Gastrocnemius medialis (tissue), 4 donors: ENCODE data around the gene COL25A1. TPM values are rescaled to one million over a fixed set of nuclear protein-coding genes. Genes with fewer than 3 reads are reported as not detected.

Experiments
- ATAC-seq, 2 donors: fragments of 150-250 bp; one replicate each; pipeline ENCODE4 v1.9.1; 2016
- DNase-seq, 2 donors: peaks; one replicate each; pipeline ENCODE4 v3.0.0-alpha.2; 2019
- H3K27ac ChIP-seq, 4 donors: fragments of 200-600 bp; sonication (generic); 1 replicate in 1 of 4; 2 replicates in 3 of 4; pipeline ENCODE4 v1.5.1; 2016 to 2018; ENCODE audit warnings: mild to moderate bottlenecking in 2 of 4, moderate library complexity in 1 of 4
- H3K27me3 ChIP-seq, 3 donors: fragments of 200-600 bp; sonication (generic) in 2 of 3; 1 replicate in 1 of 3; 2 replicates in 2 of 3; pipeline versions ENCODE4 v1.5.1 to v1.6.0; 2016 to 2019; ENCODE audit warnings: mild to moderate bottlenecking in 1 of 3, moderate library complexity in 1 of 3
- H3K36me3 ChIP-seq, 2 donors: fragments of 200-600 bp; sonication (generic) in 1 of 2; one replicate each; pipeline ENCODE4 v1.5.1; 2017 to 2018
- H3K4me1 ChIP-seq, 2 donors: fragments of 200-600 bp; sonication (generic) in 1 of 2; one replicate each; pipeline ENCODE4 v1.5.1; 2016 to 2017; ENCODE audit warnings: mild to moderate bottlenecking in 2 of 2
- H3K4me3 ChIP-seq, 4 donors: fragments of 200-600 bp; sonication (generic) in 3 of 4; 1 replicate in 1 of 4; 2 replicates in 3 of 4; pipeline ENCODE4 v1.5.1; 2016 to 2019; ENCODE audit warnings: mild to moderate bottlenecking in 2 of 4
- H3K9me3 ChIP-seq, 3 donors: fragments of 200-600 bp; sonication (generic) in 2 of 3; 1 replicate in 1 of 3; 2 replicates in 2 of 3; pipeline ENCODE4 v1.5.1; 2016 to 2019
- POLR2A ChIP-seq, 2 donors: fragments of 450-650 bp; IDR thresholded peaks; one replicate each; pipeline ENCODE4 v1.6.1; 2017; ENCODE audit warnings: antibody characterized with exemption in 2 of 2, mild to moderate bottlenecking in 2 of 2, moderate library complexity in 2 of 2
- in situ Hi-C, 4 donors: fragments of 200-750 bp; cut with MboI; loops; one replicate each; pipeline versions ENCODE4 v1.15.0 to v1.8.0; 2017; ENCODE audit warnings: low sequenced_read_pairs in 4 of 4
- intact Hi-C: fragments of 100-400 bp; cut with DNase I; formaldehyde crosslinking; loops from one replicate; pipeline ENCODE4 v1.15.1; 2023; ENCODE audit warnings: low total_unique reads
- total RNA-seq, 4 donors: library from RNA; depleted of rRNA; stranded (reverse); fragments of >200 nt; gene quantifications; one replicate each; pipeline versions ENCODE4 v1.1.0 to v1.2.3, GENCODE V29; 2016
- TF ChIP-seq, protein P1 (sequence below), 5 experiments: fragments of 450-650 bp in 3 of 5; fragments of 200-600 bp in 2 of 5; sonication (generic) in 2 of 5; IDR thresholded peaks in 4 of 5; conservative IDR thresholded peaks in 1 of 5; 1 replicate in 4 of 5; 2 replicates in 1 of 5; pipeline ENCODE4 v1.5.1; 2016 to 2019; ENCODE audit warnings: antibody characterized with exemption in 5 of 5, mild to moderate bottlenecking in 3 of 5, moderate library complexity in 3 of 5

The COL25A1 gene
- total RNA-seq, 4 donors from 2014 or later, result 0.27 to 2.0 (median 0.85) TPM; not detected in 1

DNA sequence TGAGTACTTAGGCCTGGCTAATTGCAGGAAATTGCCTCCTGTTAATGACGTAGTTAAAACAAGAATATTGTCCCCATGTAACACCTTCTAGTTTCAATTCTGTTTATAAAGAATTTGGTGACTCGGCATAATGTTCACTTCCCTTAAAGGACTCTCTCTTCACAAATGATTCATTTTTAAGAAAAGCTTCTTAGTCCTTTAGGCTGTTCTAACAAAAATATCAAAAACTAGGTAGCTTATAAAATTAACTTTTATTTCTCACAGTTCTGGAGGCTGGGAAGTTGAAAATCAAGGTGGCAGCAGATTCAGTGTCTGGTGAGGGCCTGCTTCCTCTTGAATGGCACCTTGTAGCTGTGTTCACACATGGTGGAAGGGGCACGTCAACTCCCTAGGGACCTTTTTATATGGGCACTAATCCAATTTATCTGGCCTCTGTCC, 23.8 kb downstream of the COL25A1 start:
- no peaks in the 10 kb centered on the region for H3K36me3 ChIP-seq
- H3K9me3 ChIP-seq, result no peaks in the 10 kb centered on the region
- H3K27ac ChIP-seq, result no peak overlapping the region
- intact Hi-C loops (no loop called here), in situ Hi-C loops (no loop called here)
- no peak overlapping the region for H3K4me3 ChIP-seq
- TF ChIP-seq POLR2A (IDR thresholded peaks at IDR 0.05), result no peak
- TF ChIP-seq, protein P1, sequence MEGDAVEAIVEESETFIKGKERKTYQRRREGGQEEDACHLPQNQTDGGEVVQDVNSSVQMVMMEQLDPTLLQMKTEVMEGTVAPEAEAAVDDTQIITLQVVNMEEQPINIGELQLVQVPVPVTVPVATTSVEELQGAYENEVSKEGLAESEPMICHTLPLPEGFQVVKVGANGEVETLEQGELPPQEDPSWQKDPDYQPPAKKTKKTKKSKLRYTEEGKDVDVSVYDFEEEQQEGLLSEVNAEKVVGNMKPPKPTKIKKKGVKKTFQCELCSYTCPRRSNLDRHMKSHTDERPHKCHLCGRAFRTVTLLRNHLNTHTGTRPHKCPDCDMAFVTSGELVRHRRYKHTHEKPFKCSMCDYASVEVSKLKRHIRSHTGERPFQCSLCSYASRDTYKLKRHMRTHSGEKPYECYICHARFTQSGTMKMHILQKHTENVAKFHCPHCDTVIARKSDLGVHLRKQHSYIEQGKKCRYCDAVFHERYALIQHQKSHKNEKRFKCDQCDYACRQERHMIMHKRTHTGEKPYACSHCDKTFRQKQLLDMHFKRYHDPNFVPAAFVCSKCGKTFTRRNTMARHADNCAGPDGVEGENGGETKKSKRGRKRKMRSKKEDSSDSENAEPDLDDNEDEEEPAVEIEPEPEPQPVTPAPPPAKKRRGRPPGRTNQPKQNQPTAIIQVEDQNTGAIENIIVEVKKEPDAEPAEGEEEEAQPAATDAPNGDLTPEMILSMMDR (IDR thresholded peaks at IDR 0.05 in 4 of 5, conservative IDR thresholded peaks at IDR 0.05 in 1 of 5), result no peak
- no peak for DNase-seq
- H3K27me3 ChIP-seq, result no peaks in the 10 kb centered on the region
- no peaks in the 10 kb centered on the region for H3K4me1 ChIP-seq
- ATAC-seq, result no peak

DNA sequence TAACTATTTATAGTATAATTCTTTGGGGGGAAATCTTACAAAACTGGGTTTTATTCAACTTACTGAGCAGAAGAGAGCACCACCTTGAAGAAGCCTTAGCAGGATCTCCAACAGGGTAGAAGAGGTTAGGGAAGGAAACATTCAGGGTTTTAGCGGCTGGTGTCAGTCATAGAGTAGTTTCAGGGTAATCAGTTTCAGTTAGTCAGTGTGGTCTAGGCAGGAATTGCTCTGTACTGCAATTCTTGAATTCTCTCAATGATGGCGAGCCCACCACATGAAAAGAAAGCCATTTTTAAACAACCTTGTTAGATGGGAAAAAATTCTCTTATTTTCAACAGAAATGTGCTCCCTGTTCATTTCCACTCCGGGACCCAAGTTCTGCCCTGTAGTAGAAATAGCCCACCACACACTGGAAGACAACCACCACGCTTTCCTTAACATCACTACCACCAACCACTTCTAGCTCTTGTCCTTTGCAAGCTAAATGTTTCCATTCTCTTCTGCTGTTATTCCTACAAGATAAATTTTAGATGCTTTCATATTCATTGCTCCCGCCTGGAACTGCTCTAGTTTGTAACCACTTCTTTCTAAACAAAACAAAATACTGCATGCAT, 25.9 kb downstream of the COL25A1 start:
- H3K4me3 ChIP-seq, result no peak overlapping the region
- ATAC-seq (no peak), DNase-seq (no peak)
- in situ Hi-C loops, result no loop called here
- intact Hi-C loops, result no loop called here
- no peaks in the 10 kb centered on the region for H3K9me3 ChIP-seq
- no peaks in the 10 kb centered on the region for H3K27me3 ChIP-seq
- no peaks in the 10 kb centered on the region for H3K36me3 ChIP-seq
- no peaks in the 10 kb centered on the region for H3K4me1 ChIP-seq
- no peak overlapping the region for H3K27ac ChIP-seq
- TF ChIP-seq, protein P1 (IDR thresholded peaks at IDR 0.05 in 4 of 5, conservative IDR thresholded peaks at IDR 0.05 in 1 of 5), result no peak
- no peak for TF ChIP-seq POLR2A (IDR thresholded peaks at IDR 0.05)

DNA sequence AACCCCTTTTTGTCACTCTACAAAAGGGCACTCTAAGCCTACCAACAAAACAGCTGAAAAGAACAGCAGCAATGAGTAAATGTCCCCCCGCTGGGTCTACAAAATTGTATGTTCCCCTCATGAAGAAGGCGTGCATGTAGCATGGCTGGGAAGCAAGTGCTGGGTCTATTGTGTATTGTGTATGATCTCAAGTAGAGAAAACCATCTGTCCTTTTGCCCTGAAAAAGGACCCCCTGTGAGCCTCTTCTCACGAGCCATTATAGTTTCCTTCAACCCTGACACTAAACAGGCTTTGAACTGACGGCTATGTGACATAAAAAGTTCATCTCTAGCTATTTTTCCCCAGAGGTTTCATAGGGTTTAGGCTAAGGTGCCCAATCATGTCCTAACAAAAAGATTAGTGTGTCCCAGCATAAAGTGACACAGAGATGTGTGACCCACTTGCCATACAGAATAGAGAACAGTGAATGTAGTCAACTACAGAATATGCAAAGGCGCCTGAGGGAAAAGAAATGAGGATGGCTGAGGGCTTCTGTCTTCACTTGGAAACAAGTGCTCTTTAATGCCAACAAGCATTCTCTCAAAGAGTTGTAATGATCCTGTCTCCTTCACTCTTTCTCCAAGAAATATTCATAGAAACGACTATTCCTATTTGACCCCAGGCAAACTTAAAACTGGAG, 27.3 kb downstream of the COL25A1 start:
- intact Hi-C loops, result no loop called here
- ATAC-seq (no peak), DNase-seq (no peak)
- H3K4me1 ChIP-seq, result no peaks in the 10 kb centered on the region
- H3K27ac ChIP-seq, result no peak overlapping the region
- no peaks in the 10 kb centered on the region for H3K9me3 ChIP-seq
- no peaks in the 10 kb centered on the region for H3K36me3 ChIP-seq
- in situ Hi-C loops, result no loop called here
- no peak overlapping the region for H3K4me3 ChIP-seq
- TF ChIP-seq, protein P1 (IDR thresholded peaks at IDR 0.05 in 4 of 5, conservative IDR thresholded peaks at IDR 0.05 in 1 of 5), result no peak
- no peak for TF ChIP-seq POLR2A (IDR thresholded peaks at IDR 0.05)
- H3K27me3 ChIP-seq, result no peaks in the 10 kb centered on the region

DNA sequence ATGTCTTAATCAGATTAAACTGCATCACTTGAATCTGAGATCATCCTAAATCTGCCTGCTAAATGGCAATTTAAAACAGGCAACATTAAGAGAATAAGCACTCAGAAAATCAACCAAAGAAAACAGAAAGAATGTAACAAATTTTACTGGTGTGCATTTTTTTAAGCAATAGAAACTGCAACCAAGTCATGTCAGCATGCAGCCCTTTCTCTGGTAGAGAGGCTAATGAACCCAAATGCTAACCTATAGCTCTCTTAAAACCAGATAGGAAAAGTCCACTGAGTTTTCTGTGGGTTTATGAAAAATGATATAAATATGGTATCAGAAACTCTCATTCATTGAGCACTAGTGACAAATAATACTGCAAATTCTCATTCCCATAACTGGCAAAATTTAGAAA, 35.6 kb downstream of the COL25A1 start:
- in situ Hi-C loops (no loop called here), intact Hi-C loops (no loop called here)
- Histone ChIP-seq H3K4me1 (no peaks in the 10 kb centered on the region), H3K36me3 (no peaks in the 10 kb centered on the region), H3K4me3 (no peak overlapping the region), H3K9me3 (no peaks in the 10 kb centered on the region), H3K27ac (no peak overlapping the region), H3K27me3 (no peaks in the 10 kb centered on the region)
- TF ChIP-seq, protein P1 (IDR thresholded peaks at IDR 0.05 in 4 of 5, conservative IDR thresholded peaks at IDR 0.05 in 1 of 5), result no peak
- no peak for TF ChIP-seq POLR2A (IDR thresholded peaks at IDR 0.05)
- ATAC-seq, result no peak
- DNase-seq, result no peak
